ENCODE measurements around the gene OR7C1.
"Not testable (repeated sequence)": the region's sequence is repeated elsewhere in the genome, so short reads cannot be mapped to it uniquely, and the experiment has no call there.

The OR7C1 gene

GRCh38 chr19:14835011-14835410, at the start of gene OR7C1, which contains the start of gene OR7A5:
Gene OR7C1 (minus strand): TSS chr19:14835185. CDS start chr19:14800136, 35,049 bp downstream.
Gene OR7A5 (minus strand): TSS chr19:14835185. CDS start chr19:14828241, 6,944 bp downstream.
- DNase-seq (ENCODE audit: low read depth) = no peak

- no peak for DNase-seq (ENCODE audit: low read depth)
These were observed 36.7 kb upstream of the OR7C1 start for GRCh38 chr19:14871619-14872230.

DNA sequence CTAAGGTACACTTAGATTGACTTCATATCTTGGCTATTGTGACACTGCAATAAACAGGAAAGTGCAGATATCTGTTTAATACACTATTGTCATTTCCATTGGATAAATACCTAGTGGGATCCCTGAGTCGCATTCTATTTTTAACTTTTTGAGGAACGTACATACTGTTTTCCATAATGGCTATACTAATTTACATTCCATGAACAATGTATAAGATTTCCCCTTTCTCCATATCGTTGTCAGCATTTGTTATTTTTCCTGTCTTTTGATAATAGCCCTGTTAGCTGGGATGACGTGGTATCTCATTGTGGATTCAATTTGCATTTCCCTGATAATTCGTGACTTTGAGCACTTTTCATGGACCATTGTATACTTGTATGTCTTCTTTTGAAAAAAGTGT, 33.5 kb upstream of the OR7C1 start:
- DNase-seq (ENCODE audit: low read depth) = no peak

DNA sequence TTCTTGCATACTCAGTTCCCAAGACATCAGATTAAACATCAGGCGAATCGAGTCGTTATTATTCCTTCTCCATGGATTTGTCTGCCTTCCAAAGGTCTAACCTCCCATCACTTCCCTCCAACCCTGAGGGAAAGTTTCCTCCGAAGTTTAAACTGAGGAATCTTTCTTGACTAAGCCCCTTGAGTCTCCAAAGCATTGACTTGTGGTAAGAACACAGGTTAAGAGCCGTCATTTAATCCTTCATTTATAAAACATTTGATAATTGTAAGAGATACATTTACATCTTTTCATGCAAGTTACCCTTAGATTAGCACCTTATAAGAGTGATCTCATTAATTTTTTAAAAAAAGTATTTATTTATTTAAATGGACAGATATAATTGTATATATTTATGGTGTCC, 13.8 kb upstream of the OR7C1 start, which contains the start of gene OR7A10:
TSS of gene OR7A10 (minus strand) at position 101 of the 400 bp plus-strand sequence. CDS start 7,045 bp downstream, outside the sequence.
- DNase-seq (ENCODE audit: low read depth) = no peak

DNA sequence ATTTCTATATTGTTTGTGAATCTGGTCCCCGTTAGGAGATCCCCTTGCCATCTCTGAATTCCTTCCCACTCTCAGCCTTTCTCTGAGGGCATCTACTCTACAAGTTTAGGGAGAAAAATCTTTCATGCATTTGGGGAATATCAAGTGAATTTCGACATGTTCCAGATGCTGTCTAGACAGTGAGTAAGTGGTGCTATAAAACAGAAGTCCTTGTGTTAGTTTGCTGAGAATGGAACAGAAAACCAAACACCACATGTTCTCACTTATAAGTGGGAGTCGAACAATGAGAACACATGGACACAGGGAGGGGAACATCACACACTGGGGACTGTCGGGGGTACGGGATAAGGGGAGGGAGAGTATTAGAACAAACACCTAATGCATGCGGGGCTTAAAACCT, 8.6 kb upstream of the OR7C1 start:
- no peak for DNase-seq (ENCODE audit: low read depth)

- DNase-seq (ENCODE audit: low read depth) = no peak
These were observed 8.2 kb upstream of the OR7C1 start for GRCh38 chr19:14843169-14843568.

- no peak for DNase-seq (ENCODE audit: low read depth)
These were observed 5.2 kb upstream of the OR7C1 start for GRCh38 chr19:14840206-14840605.

DNA sequence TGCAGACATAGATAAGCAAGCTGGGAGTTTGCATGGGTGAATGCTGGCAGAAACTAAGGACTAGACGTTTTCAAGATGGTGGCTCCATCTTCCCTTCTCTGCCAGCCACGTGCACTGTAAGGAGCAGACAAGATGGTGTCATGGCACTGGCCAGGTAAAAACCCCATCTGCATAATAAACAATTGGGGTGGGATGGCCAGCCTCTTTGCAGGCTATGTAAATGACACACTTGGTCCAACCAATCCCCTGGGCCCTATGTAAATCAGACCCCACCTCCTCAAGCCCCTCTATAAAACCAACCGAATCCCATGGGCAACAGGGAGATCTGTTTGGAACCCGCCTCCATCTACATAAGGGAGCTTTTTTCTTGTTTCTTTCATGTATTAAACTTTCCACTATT, 2.4 kb upstream of the OR7C1 start:
- no peak for DNase-seq (ENCODE audit: low read depth)

DNA sequence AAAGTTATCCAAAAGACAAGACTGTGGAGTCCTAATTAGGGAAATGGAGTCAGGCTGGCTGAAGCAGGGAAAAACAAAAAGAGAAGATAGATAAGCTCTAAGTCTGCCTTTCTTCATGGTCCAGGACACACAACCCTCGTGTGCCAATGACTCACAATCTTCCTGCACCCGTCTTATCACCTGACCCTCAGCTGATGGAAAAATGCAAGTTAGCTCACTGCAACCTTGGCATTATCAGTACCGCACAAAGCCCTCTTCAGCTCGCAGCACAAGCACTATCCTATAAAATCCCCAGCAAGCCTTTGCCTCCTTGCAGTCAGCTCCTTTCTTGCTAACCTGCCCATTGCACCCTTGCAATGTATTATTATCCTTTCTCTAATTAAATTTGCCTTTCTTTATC, 4.3 kb downstream of the OR7C1 start:
- DNase-seq (ENCODE audit: low read depth) = no peak

- no peak for DNase-seq (ENCODE audit: low read depth)
These were observed 9.0 kb downstream of the OR7C1 start for GRCh38 chr19:14826006-14826405.

- DNase-seq (ENCODE audit: low read depth) = no peak
These were observed 13.0 kb downstream of the OR7C1 start for GRCh38 chr19:14821937-14822336.

- DNase-seq (ENCODE audit: low read depth) = no peak
These were observed 16.4 kb downstream of the OR7C1 start for GRCh38 chr19:14818588-14818987.

DNA sequence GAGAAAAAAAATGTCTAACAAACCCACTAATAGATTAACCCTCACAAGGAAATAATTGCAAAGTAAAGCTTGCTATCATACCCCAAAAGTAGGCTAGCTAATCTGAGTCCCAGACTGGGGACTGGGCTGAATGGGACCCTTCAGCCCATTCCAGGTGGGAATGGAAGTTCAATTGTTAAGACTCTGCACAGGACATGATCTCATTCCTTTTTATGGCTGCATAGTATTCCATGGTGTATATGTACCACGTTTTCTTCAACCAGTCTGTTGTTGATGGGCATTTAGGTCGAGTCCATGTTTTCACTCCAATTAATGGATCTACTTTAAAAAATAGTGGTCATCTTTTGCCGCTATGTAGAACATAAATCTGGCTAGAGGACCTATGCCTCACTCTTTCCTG, 17.9 kb downstream of the OR7C1 start:
- no peak for DNase-seq (ENCODE audit: low read depth)

GRCh38 chr19:14814982-14815652, 19.9 kb downstream of the OR7C1 start:
- no peak for DNase-seq (ENCODE audit: low read depth)

DNA sequence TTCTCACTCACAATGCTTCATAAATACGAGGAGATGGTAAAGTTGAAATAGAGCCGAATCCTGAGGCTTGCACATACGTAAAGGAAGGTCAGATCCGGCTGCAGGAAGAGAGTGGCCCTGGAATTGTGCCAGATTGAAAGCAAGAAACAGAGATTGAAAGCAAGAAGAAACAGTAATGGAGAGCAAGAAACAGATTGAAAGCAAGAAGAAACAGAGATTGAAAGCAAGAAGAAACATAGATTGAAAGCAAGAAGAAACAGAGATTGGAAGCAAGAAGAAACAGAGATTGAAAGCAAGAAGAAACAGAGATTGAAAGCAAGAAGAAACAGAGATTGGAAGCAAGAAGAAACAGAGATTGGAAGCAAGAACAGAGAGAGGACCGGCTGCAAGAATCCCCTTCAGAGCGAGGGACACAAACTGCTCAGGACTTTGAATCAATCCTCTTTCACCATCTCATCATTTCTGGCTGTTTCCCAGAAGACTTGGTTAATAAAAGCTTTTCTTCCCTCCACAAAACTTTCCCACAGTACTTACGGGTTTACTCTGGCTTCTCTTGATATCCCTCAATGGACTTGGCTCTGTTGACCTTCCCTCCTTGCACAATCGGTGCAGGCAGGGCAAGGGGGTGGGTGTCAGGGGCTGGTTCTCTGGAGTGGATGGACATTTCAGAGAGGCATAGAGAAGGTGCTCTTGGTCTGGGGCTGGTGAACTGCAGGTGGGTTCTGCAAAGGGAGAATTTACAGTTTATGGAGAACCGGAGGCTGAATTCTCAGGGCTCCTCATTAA, 25.5 kb downstream of the OR7C1 start:
- no peak for DNase-seq (ENCODE audit: low read depth)

- no peak for DNase-seq (ENCODE audit: low read depth)
These were observed 30.2 kb downstream of the OR7C1 start for GRCh38 chr19:14804765-14805164.

DNA sequence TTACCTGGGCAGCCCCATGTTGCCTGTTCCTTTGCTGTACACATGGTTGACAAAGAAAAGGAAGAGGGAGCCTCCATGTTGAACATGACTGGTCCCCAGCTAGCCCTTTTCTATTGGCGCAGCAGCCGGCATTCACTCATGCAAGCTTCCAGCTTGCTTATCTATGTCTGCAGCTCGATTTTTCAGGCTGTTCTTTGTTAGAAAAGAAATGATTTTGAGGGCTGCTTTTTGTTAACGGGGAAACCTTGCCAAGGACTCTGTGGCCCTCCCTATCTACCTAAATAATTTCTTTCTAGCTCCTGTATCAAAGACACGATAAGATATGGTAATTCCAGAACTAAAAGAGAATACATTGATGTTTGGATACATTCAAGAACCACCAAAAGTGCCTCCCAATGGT, 36.2 kb downstream of the OR7C1 start:
- no peak for DNase-seq (ENCODE audit: low read depth)

DNA sequence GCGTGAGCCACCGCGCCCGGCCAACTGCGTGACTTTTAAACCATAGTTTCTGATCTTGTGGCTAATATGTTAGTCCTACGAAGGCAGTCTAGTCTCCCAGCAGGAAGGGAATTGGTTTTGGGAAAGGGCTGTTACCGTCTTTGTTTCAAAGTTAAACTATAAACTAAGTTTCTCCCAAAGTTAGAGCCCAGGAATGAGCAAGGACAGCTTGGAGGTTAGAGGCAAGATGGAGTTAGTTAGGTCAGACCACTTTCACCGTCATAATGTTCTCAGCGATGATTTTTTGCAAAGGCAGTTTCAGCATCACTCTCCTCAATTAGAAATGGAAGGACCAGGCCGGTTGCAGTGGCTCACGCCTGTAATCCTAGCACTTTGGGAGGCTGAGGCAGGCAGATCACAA, 39.0 kb downstream of the OR7C1 start:
- DNase-seq (ENCODE audit: low read depth) = no peak

DNA sequence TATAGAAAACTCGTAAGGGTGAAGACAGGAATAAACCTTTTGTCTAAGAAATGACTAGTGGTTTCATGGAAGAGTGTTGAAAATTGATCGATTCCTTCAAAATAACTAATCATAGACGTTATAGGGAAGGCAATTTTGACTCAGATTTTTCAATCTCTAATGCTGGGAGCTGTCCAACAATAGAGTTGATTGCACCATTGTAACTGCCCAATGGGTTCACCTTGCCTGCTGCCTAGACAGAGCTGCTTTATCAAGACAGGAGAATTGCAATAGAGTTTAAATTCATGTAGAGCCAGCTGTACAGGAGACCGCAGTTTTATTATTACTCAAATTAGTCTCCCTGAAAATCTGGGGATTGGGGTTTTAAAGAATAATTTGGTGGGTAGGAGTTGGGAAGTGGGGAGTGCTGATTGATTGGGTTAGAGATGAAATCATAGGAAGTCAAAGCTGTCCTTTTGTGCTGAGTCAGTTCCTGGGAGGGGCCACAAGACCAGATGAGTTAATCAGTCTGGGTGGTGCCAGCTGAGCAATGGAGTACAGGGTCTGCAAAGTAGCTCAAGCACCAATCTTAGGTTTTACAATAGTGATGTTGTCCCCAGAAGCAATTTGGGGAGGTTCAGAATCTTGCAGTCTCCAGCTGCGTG, 39.8 kb downstream of the OR7C1 start:
- no peak for DNase-seq (ENCODE audit: low read depth)

- not testable (repeated sequence) for DNase-seq (ENCODE audit: low read depth)
These were observed 42.7 kb downstream of the OR7C1 start for GRCh38 chr19:14792250-14792649.

- DNase-seq (ENCODE audit: low read depth) = no peak
These were observed 48.5 kb downstream of the OR7C1 start for GRCh38 chr19:14786421-14786851.

- DNase-seq (ENCODE audit: low read depth) = not testable (repeated sequence)
These were observed 49.7 kb downstream of the OR7C1 start for GRCh38 chr19:14785102-14785793.
